DOHH2 (cell line): Measurements from ENCODE around the gene CCT6B.

Experiments used
- EZH2phosphoT487 ChIP-seq: fragments of 200-600 bp; sonication (generic); IDR thresholded peaks from 2 replicates; pipeline ENCODE4 v1.6.1; 2017; ENCODE audit warnings: borderline replicate concordance, mild to moderate bottlenecking, antibody characterized with exemption, low read length, moderate library complexity, mixed read lengths
- TF ChIP-seq, protein P1 (sequence below): fragments of 200-600 bp; sonication (generic); IDR thresholded peaks from one replicate; pipeline ENCODE4 v1.5.1; 2014; ENCODE audit warnings: antibody characterized with exemption, mild to moderate bottlenecking, low read depth, low read length; ENCODE audit not compliant: poor library complexity, severe bottlenecking

DNA sequence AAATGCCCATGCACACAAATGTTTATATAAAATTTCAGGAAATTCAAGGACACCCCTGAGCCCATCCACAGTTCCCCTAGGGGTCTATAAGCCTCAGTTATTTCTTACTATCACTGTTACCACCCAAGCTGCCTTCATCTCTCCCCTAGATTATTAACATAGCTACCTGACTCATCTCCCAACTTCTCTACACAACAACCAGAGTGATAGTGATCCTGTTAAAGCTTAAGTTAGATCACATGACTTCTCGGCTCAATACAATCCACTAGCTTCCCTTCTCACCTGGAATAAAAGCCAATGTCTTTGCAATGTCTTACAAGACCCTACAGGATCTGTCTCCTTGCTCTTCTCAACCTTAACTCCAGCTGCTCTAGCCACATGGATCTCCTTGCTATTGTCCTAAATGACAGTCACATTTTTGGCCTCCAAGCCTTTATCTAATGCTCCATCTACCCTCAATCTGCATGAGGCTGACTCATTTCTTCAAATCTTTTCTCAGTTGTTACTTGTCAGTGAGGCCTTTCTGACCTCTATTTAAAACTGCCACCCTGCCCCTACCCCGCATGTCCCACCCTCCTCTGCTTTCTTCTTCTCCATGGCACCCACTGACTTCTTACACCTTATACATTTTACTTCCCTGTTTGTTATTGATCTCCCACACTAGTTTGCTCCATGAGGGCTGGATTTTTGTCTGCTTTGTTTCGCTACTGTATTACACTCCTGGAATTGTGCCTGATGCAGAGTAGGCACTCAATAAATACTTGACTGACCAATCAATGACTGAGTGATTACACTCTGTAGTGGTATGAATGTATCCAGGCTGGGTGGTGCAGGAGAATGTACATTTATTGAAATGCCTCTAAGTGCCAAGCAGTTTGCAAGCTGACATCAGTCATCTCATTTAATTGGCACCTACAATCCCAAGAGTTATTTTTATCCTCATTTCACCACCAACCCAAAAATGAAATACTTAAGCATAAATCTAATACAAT lies 13.8 kb upstream of the CCT6B start:
- TF ChIP-seq, protein P1, sequence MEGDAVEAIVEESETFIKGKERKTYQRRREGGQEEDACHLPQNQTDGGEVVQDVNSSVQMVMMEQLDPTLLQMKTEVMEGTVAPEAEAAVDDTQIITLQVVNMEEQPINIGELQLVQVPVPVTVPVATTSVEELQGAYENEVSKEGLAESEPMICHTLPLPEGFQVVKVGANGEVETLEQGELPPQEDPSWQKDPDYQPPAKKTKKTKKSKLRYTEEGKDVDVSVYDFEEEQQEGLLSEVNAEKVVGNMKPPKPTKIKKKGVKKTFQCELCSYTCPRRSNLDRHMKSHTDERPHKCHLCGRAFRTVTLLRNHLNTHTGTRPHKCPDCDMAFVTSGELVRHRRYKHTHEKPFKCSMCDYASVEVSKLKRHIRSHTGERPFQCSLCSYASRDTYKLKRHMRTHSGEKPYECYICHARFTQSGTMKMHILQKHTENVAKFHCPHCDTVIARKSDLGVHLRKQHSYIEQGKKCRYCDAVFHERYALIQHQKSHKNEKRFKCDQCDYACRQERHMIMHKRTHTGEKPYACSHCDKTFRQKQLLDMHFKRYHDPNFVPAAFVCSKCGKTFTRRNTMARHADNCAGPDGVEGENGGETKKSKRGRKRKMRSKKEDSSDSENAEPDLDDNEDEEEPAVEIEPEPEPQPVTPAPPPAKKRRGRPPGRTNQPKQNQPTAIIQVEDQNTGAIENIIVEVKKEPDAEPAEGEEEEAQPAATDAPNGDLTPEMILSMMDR, result no peak
- TF ChIP-seq EZH2phosphoT487, result no peak
